HG03354 (cell line): ENCODE results near the gene ARID3B.
A peak's percentile ranks its signal among the peaks of the same experiment; 100 is the strongest.
"Not testable (repeated sequence)": the region's sequence is repeated elsewhere in the genome, so short reads cannot be mapped to it uniquely, and the experiment has no call there.

Experiments used
- ATAC-seq: cut with Tn5 transposase; IDR thresholded peaks from one replicate; pipeline ENCODE4 v1.9.1; 2021; ENCODE audit warnings: mild to moderate bottlenecking; ENCODE audit not compliant: unreplicated experiment, poor library complexity, severe bottlenecking

Gene ARID3B

GRCh38 chr15:74531144-74531811 is 9.7 kb upstream of the ARID3B start:
- ATAC-seq = no peak

GRCh38 chr15:74535388-74536084 is 5.5 kb upstream of the ARID3B start:
- ATAC-seq = no peak

GRCh38 chr15:74537736-74538135 is 3.3 kb upstream of the ARID3B start:
- no peak for ATAC-seq

DNA sequence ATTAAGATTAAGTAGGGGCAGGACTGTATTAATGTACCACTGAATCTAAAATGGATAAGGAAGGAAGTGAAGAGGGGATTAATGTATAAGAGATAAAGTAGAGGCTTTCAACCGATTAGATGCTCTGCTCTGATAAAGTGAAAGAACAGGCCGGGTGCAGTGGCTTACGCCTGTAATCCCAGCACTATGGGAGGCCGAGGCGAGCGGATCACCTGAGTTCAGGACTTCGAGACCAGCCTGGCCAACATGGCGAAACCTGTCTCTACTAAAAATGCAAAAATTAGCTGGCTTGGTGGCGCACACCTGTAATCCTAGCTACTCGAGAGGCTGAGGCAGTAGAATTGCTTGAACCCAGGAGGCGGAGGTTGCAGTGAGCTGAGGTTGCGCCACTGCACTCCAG is 1.5 kb upstream of the ARID3B start:
- ATAC-seq = not testable (repeated sequence)

DNA sequence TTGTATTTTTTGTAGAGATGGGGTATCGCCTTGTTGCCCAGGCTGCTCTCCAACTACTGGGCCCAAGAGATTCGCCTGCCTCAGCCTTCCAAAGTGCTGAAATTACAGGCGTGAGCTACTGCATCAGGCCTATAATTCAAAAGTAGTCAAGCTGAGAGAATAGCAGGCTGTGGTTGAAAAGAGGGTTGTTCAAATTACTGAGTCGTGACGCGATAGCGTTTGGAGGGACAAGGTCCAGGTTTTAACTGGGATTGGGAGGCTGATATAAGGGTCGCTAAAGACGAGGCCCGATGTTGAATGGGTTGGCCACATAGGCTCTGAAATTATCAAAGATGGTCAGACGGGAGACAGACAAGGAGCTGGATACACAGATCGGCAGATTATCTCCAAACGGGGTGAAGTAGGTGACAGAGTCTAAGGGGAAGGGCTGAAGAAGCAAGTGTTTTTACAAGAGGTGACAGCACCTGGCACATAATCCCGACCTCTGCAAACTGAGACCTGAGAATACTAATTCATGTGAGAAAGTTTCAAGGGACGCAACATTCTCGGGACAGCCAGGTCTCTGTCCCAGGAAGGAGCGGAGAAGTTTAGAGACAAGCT is 759 bp upstream of the ARID3B start:
- ATAC-seq = peak; percentile 1

GRCh38 chr15:74541494-74542165 is 610 bp downstream of the ARID3B start:
- ATAC-seq = peak; percentile 47

GRCh38 chr15:74542166-74543042 is 1.4 kb downstream of the ARID3B start:
- ATAC-seq = no peak

DNA sequence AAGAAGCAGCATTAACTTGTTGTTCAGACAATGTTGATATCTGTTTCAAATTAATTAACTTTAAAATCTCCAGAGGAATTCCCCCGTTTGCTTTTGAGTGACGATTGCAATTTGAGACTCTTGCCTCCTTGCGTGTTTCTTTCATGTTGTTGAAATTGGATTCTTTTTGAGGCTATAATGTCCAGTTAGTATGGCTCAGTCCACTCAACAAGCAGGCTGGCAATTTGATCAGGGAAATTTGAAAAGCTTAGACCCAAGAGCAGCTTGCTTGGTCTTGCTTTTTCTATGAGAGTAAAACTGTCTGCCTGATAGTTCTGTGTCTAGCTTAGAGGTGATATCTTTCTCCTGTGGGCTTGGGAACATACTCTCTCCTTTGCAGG is 2.0 kb downstream of the ARID3B start:
- ATAC-seq = no peak

GRCh38 chr15:74543583-74543982 is 2.6 kb downstream of the ARID3B start:
- no peak for ATAC-seq

GRCh38 chr15:74545086-74545485 is 4.1 kb downstream of the ARID3B start:
- ATAC-seq = no peak

GRCh38 chr15:74545776-74546656 is 5.0 kb downstream of the ARID3B start:
- peak; percentile 57 for ATAC-seq

DNA sequence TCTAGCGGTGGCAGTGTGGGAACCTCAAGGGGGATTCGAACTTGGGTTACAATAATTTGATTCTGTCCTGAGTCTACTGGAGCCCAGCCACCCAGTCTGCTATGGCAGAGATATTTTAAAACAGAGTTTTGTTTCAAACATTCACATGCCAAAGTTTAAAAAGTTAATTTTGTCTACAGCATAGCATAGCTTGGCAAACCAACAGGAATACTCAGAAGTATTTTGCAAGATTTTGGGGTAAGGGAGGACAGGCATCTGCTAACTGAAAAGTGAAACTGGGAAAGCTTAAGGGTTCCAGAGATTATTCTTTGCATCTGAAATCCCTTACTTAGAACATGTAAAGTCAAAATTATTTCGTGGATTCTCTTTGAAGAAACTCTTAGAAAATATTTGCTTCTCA is 6.6 kb downstream of the ARID3B start:
- ATAC-seq = no peak

DNA sequence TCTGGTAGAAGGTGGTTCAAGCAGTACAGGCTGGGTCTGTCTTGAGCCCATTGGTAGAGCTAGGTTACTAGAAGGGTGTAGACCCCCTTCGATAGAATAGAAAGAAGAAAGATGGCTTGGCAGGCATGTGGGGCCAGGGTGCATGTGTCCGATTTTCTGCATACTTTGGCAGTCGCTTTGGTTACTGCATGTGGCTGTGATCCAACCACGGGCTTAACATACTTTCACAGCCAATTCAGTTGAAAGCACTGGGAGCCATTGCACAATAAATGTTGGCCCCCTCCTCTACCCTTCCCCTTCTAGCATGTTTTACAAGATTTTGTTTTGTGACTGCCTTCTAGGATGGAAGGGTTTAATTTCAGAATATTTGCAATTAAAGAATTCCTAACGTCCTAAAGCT is 7.2 kb downstream of the ARID3B start:
- ATAC-seq = no peak

DNA sequence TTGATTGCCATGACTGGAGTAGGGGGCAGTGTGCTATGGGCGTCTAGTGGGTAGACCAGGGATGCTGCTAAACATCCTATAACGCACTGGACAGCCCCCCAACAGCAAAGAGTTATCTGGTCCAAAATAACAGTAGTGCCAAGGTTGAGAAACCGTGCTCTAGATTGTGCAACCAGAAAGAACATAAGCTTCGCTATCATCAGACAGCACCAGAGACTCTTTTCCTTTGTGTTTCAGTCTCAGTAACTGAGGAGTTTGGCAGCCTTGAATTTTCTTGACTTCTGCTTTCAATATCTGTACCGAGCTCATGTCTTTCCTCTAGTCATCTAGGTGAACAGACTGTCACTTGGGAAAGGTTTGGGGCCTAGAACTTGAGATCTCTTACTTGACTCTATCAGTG is 8.8 kb downstream of the ARID3B start:
- ATAC-seq = no peak

DNA sequence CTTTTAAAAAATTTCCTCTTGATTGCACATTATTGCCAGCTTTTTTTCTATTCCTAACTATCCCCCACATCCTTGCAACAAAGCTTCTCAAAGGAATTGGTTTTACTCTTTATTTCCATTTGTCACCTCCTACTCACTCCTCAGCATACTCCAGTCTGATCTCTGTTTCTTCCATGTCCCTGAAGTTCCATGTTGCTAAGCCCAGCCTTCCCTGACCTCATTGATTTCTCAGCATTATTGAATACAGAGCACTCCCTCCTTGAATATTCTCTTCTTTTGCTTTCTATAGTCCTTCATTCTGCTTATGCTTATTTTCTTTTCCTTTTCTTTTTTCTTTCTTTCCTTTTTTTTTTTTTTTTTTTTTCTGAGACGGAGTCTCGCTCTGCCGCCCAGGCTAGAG is 10.7 kb downstream of the ARID3B start:
- ATAC-seq = no peak

DNA sequence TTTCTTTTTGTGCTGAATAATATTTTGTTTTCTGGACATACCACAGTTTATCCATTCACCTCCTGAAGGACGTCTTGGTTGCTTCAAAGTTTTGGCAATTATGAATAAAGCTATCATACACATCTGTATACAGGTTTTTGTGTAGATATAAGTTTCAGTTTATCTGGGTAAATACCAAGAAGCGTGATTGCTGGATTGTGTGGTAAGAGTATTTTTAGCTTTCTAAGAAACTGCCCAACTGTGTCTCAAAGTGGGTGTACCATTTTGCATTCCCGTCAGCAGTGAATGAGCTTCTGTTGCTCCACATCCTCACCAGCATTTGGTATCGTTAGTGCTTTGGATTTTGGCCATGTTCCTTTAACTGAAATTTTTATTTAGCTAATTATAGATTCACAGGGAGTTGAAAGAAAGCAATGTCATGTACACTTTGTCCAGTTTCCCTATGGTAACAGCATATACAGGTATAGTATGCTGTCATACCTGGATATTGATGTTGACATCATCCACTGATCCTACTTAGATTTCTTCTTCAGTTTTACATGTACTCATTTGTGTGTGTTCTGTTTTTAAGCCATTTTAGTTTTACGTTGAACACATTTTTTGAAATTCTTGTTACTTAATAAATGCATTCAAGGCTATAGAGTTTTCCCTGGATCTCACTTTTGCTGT is 11.9 kb downstream of the ARID3B start:
- no peak for ATAC-seq

GRCh38 chr15:74555192-74555591 is 14.2 kb downstream of the ARID3B start:
- no peak for ATAC-seq

DNA sequence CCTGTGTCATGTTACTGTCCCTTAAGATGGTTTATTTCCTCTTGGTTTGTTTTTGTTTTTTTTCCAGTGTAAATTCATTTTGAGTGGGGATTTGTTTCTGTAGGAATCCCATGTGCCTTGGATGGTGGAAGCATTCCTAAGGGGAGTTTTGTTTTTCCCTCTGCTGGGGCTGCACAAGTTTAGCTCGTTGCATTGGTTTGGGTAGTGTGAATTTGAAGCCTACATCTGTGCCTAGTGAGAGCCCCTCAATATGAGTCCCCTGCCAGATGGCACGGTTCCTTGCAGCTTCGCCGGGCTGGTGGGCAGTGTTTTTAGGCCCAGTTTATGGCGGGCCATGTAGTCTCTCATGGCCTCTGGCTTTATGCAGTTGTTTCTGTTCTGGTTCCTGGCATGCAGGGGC is 17.7 kb downstream of the ARID3B start:
- ATAC-seq = no peak
